ENCODE results near the gene CD72.

CD72 gene

DNA sequence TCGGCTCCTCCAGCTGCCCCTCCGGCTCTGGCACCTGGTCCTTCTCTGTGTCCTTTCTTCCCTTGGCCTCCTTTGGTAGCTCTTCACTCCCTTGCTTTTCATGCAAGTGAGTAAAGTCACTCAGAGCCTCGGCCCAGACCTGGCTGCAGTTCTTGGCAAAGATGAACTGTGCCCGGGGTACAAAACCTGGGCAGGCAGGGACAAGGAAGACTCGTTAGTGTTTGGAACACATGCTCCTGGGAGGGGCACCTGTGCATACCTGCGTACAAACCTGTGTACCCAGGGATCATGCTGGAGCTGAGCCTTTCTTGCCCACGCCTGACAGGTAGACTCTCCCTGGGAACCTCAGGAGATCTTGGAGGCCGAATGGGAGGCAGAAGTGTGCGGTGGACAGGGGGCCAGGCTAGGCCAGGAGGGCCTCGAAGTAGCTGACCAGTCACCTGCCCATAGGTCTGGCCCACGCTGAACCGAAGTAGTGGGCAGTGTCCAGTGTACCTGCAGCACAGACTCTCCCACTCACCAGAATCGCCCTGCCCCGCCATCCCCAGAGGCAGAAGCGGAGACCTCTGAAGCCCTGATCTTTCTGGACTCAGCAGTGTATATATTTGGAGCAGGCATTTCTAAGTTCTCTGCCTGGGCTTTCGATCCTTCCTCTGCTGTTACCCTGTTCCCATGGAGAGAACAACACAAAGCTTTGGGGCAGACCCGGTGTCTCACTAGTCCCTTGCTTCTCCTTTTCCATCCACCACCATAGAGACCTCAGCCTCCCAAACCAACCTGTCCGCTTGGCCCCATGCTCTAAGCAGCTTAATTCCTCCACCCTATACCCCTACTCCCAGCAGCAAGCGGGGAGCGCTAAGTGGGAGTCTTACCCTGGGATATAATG, 55.1 kb downstream of the CD72 start:
- Histone ChIP-seq H3K4me3 (ENCODE audit: low read depth, low read length) (no peak overlapping the region), H3K27ac (ENCODE audit: extremely low read depth, low read depth, low read length) (no peak overlapping the region), H3K9me3 (ENCODE audit: control insufficient read depth, insufficient read depth, low read depth, low read length) (no peaks in the 10 kb centered on the region), H3K36me3 (ENCODE audit: control insufficient read depth in 2 of 2, insufficient read depth in 1 of 2, low read length in 2 of 2) (peaks cover 0 to 8% of the 10 kb centered on the region in 2 experiments; a peak in 1 of 3 replicates), H3K4me1 (ENCODE audit: control insufficient read depth, insufficient read depth, low read length) (no peaks in the 10 kb centered on the region)
- no peak for TF ChIP-seq ZNF473 (tag by site-specific recombination; IDR thresholded peaks at IDR 0.05)
- POLR2A ChIA-PET, result interaction anchor here (1.2 kb wide), 1 partner anchor 12 kb away, joined by 3 read pairs; no protein-coding TSS in a partner anchor
- CTCF ChIA-PET, result no interaction called here

DNA sequence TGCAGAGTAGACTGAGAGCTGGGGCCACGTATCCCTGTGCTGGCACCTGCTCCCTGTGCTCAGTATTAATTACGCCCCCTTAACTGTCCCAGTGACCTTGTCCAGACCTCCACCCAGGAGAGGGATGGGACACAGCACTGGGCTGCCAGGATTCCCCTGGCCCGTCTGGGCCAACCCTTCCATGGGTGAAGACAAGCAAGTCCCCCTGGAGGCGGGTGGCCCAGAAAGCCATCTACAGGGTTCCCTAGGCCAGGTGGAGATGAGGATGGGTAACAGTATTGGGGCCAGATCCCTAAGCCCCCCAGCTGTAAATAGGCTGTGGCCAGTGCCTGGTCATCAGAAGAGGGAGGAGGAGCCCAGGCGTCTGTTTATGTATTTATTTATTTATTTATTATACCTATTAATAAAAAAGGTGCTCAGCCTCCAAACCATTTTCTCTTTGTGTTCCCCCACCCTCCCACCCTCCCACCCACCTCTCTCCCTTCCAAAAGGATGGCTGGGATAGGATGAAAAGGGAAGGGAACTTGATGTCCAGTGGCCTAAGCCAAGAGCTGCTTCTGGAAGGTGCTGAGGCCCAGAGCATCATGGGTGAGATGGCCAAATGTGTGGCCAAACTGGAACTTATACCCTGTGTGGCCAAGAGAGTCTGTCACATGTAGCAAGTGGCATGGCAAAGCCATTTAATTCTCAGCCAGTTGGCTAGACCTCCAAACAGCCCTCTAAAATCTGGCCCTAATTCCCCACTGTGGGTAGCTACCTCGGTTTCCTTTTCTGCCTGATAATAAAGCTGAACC, 56.5 kb downstream of the CD72 start:
- Histone ChIP-seq H3K4me1 (ENCODE audit: control insufficient read depth, insufficient read depth, low read length) (no peaks in the 10 kb centered on the region), H3K36me3 (ENCODE audit: control insufficient read depth in 2 of 2, insufficient read depth in 1 of 2, low read length in 2 of 2) (peaks cover 0 to 20% of the 10 kb centered on the region in 2 experiments; a peak in 1 of 3 replicates), H3K27ac (ENCODE audit: extremely low read depth, low read depth, low read length) (no peak overlapping the region), H3K9me3 (ENCODE audit: control insufficient read depth, insufficient read depth, low read depth, low read length) (no peaks in the 10 kb centered on the region), H3K4me3 (ENCODE audit: low read depth, low read length) (no peak overlapping the region)
- ChIA-PET CTCF (interaction anchor here (0.5 to 0.7 kb wide), 2 partner anchors 13 to 34 kb away, joined by 3 to 4 read pairs; no protein-coding TSS in a partner anchor), POLR2A (interaction anchor here (1.2 kb wide), 1 partner anchor 14 kb away, joined by 3 read pairs; no protein-coding TSS in a partner anchor)
- TF ChIP-seq ZNF155 (tag by site-specific recombination; IDR thresholded peaks at IDR 0.05) (no peak), ZNF324 (tag by site-specific recombination; IDR thresholded peaks at IDR 0.05) (no peak), ZNF785 (tag by site-specific recombination; IDR thresholded peaks at IDR 0.05) (no peak), BCL11B (tag by site-specific recombination; IDR thresholded peaks at IDR 0.05; ENCODE audit: low read depth) (no peak), ZNF626 (tag by site-specific recombination; IDR thresholded peaks at IDR 0.05) (no peak), ZNF366 (tag by site-specific recombination; conservative IDR thresholded peaks at IDR 0.05) (no peak), ZNF701 (tag by site-specific recombination; IDR thresholded peaks at IDR 0.05) (no peak), ZNF174 (tag by site-specific recombination; IDR thresholded peaks at IDR 0.05) (no peak)
- TF ChIP-seq, protein P1, sequence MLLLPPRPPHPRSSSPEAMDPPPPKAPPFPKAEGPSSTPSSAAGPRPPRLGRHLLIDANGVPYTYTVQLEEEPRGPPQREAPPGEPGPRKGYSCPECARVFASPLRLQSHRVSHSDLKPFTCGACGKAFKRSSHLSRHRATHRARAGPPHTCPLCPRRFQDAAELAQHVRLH (tag by site-specific recombination; IDR thresholded peaks at IDR 0.05), result no peak
- TF ChIP-seq, protein P2, sequence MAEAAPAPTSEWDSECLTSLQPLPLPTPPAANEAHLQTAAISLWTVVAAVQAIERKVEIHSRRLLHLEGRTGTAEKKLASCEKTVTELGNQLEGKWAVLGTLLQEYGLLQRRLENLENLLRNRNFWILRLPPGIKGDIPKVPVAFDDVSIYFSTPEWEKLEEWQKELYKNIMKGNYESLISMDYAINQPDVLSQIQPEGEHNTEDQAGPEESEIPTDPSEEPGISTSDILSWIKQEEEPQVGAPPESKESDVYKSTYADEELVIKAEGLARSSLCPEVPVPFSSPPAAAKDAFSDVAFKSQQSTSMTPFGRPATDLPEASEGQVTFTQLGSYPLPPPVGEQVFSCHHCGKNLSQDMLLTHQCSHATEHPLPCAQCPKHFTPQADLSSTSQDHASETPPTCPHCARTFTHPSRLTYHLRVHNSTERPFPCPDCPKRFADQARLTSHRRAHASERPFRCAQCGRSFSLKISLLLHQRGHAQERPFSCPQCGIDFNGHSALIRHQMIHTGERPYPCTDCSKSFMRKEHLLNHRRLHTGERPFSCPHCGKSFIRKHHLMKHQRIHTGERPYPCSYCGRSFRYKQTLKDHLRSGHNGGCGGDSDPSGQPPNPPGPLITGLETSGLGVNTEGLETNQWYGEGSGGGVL (tag by site-specific recombination; IDR thresholded peaks at IDR 0.05), result no peak

DNA sequence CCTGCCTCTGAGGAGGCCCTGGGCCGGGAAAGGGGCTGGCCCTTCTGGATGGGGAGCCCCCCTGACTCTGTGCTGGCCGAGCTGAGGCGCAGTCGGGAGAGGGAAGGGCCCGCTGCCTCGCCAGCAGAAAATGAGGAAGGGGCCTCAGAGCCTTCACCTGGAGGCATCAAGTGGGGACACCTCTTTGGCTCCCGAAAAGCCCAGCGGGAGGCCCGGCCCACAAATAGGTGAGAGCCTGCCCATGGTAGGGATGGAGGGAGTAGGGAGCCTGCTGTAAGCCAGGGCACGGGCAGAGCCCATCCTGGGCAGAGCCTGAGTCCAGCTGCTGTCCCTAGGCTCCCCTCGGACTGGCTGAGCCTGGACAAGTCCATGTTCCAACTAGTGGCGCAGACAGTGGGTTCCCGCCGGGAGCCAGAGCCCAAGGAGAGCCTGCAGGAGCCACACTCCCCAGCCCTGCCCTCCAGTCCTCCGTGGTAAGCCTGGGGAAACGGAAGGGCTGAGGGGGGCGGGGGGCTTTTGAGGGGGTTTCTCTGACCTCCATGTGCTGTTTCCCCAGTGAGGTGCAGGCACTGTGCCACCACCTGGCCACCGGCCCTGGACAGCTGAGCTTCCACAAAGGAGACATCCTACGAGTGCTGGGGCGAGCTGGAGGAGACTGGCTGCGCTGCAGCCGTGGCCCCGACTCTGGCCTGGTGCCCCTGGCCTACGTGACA, 57.4 kb downstream of the CD72 start:
- no peaks in the 10 kb centered on the region for H3K9me3 ChIP-seq (ENCODE audit: control insufficient read depth, insufficient read depth, low read depth, low read length)

More for the DNA sequence above, 57.4 kb downstream of the CD72 start:
- Histone ChIP-seq H3K4me1 (ENCODE audit: control insufficient read depth, insufficient read depth, low read length) (no peaks in the 10 kb centered on the region), H3K27ac (ENCODE audit: extremely low read depth, low read depth, low read length) (no peak overlapping the region), H3K36me3 (ENCODE audit: control insufficient read depth in 2 of 2, insufficient read depth in 1 of 2, low read length in 2 of 2) (peaks cover 0 to 27% of the 10 kb centered on the region in 2 experiments; a peak in 1 of 3 replicates), H3K4me3 (ENCODE audit: low read depth, low read length) (no peak overlapping the region)
- ChIA-PET CTCF (interaction anchor here (0.5 kb wide), 1 partner anchor 34 kb away, joined by 3 read pairs; no protein-coding TSS in a partner anchor), POLR2A (no interaction called here)
- TF ChIP-seq ZNF768 (tag by site-specific recombination; IDR thresholded peaks at IDR 0.05), result no peak
- no peak for TF ChIP-seq ZNF121 (tag by site-specific recombination; IDR thresholded peaks at IDR 0.05)
- no peak for TF ChIP-seq ZNF23 (tag by site-specific recombination; IDR thresholded peaks at IDR 0.05; ENCODE audit: borderline replicate concordance)
- TF ChIP-seq ZNF37A (tag by site-specific recombination; IDR thresholded peaks at IDR 0.05), result no peak
- TF ChIP-seq, protein P3, sequence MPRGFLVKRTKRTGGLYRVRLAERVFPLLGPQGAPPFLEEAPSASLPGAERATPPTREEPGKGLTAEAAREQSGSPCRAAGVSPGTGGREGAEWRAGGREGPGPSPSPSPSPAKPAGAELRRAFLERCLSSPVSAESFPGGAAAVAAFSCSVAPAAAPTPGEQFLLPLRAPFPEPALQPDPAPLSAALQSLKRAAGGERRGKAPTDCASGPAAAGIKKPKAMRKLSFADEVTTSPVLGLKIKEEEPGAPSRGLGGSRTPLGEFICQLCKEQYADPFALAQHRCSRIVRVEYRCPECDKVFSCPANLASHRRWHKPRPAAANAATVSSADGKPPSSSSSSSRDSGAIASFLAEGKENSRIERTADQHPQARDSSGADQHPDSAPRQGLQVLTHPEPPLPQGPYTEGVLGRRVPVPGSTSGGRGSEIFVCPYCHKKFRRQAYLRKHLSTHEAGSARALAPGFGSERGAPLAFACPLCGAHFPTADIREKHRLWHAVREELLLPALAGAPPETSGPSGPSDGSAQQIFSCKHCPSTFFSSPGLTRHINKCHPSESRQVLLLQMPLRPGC (tag by site-specific recombination; IDR thresholded peaks at IDR 0.05), result no peak
- TF ChIP-seq ZNF354C (tag by site-specific recombination; IDR thresholded peaks at IDR 0.05; ENCODE audit: borderline replicate concordance, low read depth), result no peak
- TF ChIP-seq ZNF558 (tag by site-specific recombination; IDR thresholded peaks at IDR 0.05), result no peak
- no peak for TF ChIP-seq ZNF610 (tag by site-specific recombination; IDR thresholded peaks at IDR 0.05; ENCODE audit: borderline replicate concordance)

Data from HEK293 (cell line).